Left cardiac atrium (tissue), 4 donors: ENCODE data around the gene ZNRF4. TPM values are rescaled to one million over a fixed set of nuclear protein-coding genes. Genes with fewer than 3 reads are reported as not detected.
"Not testable (repeated sequence)": the region's sequence is repeated elsewhere in the genome, so short reads cannot be mapped to it uniquely, and the experiment has no call there.

Experiments
- ATAC-seq, 2 donors: fragments of 200-7000 bp; cut with Tn5 transposase; one replicate each; pipeline ENCODE4 v1.9.1; 2020; ENCODE audit warnings: mild to moderate bottlenecking in 2 of 2, moderate library complexity in 2 of 2
- DNase-seq: peaks from one replicate; pipeline ENCODE4 v3.0.0-alpha.2; 2020
- intact Hi-C, 2 donors: fragments of 100-400 bp; cut with DNase I; formaldehyde crosslinking; loops; one replicate each; pipeline versions ENCODE4 v1.14.1 to v1.15.1; 2022 to 2023
- total RNA-seq, 2 donors: library from RNA; stranded (reverse); fragmentation: NEBNext Ultra II Directional; extraction: Animal tissue kit (Norgen Biotek cat#: 25700); gene quantifications; one replicate each; pipeline ENCODE4 v1.2.1, GENCODE V29; 2021
- donor health status: DM: no; HTN: yes; CAD: no.
- donor health status: DM: no; HTN: yes; CAD: no; lungs with severe emphysema.
- donor health status: DM: yes; HTN: yes; CAD: no.
- donor health status: Dilated cardiomyopathy.

ZNRF4 gene
- total RNA-seq, 2 donors from 2014 or later: not detected

- intact Hi-C loops, DNase-seq, ATAC-seq: not testable (repeated sequence)
Observed at GRCh38 chr19:5438756-5439155, 16.5 kb upstream of the ZNRF4 start.

- intact Hi-C loops: no loop called here
- DNase-seq (no peak), ATAC-seq (no peak)
Observed at GRCh38 chr19:5439452-5439851, 15.8 kb upstream of the ZNRF4 start.

DNA sequence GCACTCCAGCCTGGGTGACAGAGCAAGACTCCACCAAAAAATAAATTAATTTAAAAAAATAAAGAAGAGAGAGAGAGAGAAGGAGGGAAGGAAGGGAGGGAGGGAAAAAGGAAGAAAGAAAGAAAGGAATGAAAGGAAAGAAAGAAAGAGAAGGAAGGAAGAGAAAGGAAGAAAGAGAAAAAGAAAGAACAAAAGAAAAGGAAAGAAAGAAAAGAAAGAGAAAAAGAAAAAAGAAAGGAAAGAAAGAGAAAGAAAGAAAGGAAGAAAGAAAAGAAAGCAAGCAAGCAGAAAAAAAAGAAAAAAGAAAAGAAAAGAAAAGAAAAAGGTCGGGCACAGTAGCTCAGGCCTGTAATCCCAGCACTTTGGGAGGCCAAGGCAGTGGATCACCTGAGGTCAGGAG, 14.9 kb upstream of the ZNRF4 start:
- no peak for ATAC-seq
- no peak for DNase-seq
- intact Hi-C loops: no loop called here

GRCh38 chr19:5443723-5444122, 11.5 kb upstream of the ZNRF4 start:
- intact Hi-C loops: no loop called here
- ATAC-seq (no peak), DNase-seq (no peak)

DNA sequence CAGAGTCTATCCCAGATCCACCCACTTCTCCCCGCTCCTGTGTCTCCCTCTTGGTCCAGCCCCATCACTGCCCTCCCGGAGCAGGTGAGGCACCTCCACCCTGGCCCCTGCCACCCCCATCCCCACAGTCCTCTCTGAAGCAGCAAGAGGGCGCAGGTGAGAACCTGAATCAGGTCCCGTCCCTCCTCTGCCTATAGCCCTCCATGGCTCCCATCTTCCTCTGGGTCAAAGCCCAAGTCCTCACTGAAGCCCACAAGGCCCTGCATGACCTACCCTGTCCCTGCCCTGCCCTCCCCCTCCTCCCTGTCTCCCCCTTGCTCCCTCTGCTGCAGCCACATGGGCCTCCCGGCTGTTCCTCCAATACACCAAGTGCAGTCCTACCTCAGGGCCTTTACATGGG, 10.8 kb upstream of the ZNRF4 start:
- DNase-seq (no peak), ATAC-seq (no peak)
- intact Hi-C loops: no loop called here

DNA sequence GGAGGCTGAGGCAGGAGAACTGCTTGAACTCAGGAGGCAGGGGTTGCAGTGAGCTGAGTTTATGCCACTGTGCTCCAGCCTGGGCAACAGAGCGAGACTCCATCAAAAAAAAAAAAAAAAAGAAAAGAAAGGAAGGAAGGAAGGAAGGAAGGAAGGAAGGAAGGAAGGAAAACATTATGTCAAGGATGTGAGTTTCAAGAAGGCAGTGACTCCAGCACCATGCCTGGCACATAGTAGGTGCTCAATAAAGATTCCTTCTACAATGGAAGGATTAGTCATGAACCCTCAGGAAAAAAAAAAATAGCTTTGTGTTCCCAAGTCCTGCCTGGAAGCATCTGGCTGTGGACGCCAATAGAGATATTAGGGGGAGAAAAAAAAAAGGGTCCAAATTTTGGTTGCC, 10.1 kb upstream of the ZNRF4 start:
- ATAC-seq (no peak), DNase-seq (no peak)
- intact Hi-C loops: no loop called here

GRCh38 chr19:5445561-5446055, 9.6 kb upstream of the ZNRF4 start:
- ATAC-seq: peak in 1 of 2 donors; percentile 38
- intact Hi-C loops: no loop called here
- no peak for DNase-seq

- ATAC-seq: no peak
- no peak for DNase-seq
- intact Hi-C loops: no loop called here
Observed at GRCh38 chr19:5447700-5448311, 7.4 kb upstream of the ZNRF4 start.

GRCh38 chr19:5448374-5448773, 6.8 kb upstream of the ZNRF4 start:
- intact Hi-C loops: no loop called here
- DNase-seq (no peak), ATAC-seq (no peak)

- DNase-seq (no peak), ATAC-seq (no peak)
- intact Hi-C loops: no loop called here
Observed at GRCh38 chr19:5450482-5451126, 4.6 kb upstream of the ZNRF4 start.

DNA sequence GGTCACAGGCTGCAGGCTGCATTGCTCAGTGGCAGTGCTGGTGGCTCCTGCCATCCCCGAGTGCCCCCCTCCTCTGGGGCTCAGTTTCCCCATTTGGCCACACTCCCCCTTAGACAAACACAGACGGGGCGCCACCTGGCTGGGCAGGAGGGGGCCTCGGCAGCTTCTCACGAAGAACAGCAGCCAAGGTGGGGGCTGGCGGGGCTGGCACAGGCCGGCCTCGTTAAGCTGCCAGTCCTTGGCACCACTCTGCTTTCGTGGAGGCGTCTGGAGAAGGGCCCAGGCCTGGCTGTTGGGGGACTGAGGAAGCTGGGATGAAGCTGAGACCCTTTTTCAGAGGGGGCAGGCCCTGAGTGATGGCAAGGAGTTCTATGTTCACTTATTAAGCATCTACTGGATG, 3.7 kb upstream of the ZNRF4 start:
- no peak for ATAC-seq

DNA sequence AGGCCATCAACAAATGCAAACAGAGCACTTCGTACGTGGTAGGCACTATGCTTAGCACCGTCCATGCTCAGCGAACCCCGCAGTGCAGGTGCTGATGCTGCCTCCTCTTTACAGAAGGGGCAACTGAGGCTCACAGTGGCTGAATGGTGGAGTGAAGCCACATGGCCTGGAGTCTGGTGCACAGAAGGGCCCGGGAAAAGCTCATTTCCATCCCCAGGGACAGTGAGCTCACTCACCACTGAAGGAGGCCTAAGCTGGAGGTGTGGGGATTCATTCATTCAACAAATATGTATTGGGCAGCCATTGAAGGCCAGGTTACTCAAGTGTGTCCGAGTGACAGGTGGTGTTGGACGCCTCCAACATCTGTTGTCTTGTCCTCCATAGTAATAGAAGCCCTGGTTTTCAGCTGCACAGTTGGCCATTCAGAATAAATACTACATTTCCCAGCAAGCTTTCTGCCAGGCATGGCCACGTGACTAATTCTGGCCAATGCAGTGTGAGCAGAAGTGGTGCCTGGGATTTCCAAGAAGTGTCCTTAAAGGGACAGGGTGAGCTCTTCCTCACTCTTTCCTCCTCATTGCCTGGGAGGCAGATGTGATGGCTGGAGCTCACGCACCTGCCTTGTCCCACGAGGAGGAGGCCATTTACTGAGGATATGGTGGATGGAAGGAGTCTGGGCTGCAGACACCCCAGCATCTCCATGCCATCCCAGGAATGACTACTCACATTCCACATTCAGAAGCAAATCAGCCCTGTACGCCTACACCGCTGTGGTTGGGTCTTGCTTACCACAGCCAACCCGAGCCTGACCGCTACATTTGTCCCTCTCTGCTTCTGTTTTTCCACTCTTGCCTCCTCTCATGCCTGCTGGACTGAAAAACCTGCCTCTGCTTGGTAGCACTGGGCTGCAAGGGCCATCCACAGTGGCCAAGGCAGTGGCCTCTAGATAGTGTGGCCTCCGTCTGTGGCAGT, 2.3 kb upstream of the ZNRF4 start:
- no peak for ATAC-seq

More for the DNA sequence above, 3.7 kb upstream of the ZNRF4 start:
- no peak for DNase-seq
- intact Hi-C loops: no loop called here

DNA sequence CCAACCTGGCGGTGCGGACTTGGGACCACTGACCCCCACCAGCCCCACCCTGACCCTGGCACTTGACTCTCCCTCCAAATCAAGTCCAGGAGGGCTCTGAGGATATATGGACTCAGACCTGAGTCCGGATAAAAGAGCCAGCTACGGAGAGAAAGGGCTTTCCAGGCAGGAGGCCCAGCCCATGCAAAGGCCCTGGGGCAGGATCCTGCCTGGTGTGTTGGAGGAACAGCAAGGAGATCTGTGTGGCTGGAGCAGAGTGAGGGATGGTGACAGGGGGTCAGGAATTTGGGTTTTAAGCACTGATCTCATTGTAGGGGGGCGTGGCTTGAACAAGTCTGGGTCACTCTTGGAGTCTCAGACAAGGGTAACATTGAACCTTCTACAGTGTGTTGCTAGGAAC, 474 bp upstream of the ZNRF4 start:
- intact Hi-C loops: no loop called here
- DNase-seq (no peak), ATAC-seq (no peak)

More for the DNA sequence above, 2.3 kb upstream of the ZNRF4 start:
- DNase-seq: no peak
- intact Hi-C loops: no loop called here

DNA sequence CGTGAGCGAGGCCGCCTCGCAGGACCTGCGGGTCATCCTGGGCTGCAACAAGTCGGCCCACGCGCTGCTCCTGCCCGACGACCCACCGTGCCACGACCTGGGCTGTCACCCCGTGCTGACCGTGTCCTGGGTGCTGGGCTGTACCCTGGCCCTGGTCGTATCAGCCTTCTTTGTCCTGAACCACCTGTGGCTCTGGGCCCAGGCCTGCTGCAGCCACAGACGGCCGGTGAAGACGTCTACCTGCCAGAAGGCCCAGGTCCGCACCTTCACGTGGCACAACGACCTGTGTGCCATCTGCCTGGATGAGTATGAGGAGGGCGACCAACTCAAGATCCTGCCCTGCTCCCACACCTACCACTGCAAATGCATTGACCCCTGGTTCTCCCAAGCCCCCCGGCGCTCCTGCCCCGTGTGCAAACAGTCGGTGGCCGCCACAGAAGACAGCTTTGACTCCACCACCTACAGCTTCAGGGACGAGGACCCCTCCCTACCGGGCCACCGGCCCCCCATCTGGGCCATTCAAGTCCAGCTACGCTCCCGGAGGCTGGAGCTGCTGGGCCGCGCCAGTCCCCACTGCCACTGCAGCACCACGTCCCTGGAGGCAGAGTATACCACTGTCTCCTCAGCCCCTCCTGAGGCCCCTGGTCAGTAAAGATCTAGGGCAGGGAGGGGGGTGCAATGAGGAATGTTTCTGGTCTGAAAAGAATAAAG, 1.1 kb downstream of the ZNRF4 start:
- intact Hi-C loops: no loop called here
- ATAC-seq: no peak

GRCh38 chr19:5456841-5457200, 1.6 kb downstream of the ZNRF4 start:
- ATAC-seq (no peak), DNase-seq (no peak)
- intact Hi-C loops: no loop called here

More for the DNA sequence above, 1.1 kb downstream of the ZNRF4 start:
- DNase-seq: no peak

GRCh38 chr19:5457709-5458108, 2.5 kb downstream of the ZNRF4 start:
- ATAC-seq (no peak), DNase-seq (no peak)
- intact Hi-C loops: no loop called here

DNA sequence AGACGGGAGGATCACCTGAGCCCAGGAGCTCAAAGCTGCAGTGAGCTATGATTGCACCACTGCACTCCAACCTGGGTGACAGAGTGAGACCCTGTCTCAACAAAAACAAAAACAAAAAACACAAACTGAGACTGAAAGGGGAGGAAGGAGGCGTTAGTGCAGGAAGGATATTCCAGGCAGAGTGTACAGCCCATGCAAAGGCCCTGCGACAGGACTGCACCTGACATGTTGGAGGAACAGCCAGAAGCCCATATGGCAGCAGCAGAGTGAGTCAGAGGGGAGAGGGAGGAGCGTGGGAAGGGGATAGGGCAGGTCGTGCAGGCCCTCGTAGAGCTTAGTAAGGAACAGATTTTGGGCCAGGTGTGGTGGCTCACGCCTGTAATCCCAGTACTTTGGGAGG, 3.2 kb downstream of the ZNRF4 start:
- no peak for ATAC-seq
- intact Hi-C loops: no loop called here
- no peak for DNase-seq

- DNase-seq: no peak
- intact Hi-C loops: no loop called here
- no peak for ATAC-seq
Observed at GRCh38 chr19:5459360-5459759, 4.1 kb downstream of the ZNRF4 start.

DNA sequence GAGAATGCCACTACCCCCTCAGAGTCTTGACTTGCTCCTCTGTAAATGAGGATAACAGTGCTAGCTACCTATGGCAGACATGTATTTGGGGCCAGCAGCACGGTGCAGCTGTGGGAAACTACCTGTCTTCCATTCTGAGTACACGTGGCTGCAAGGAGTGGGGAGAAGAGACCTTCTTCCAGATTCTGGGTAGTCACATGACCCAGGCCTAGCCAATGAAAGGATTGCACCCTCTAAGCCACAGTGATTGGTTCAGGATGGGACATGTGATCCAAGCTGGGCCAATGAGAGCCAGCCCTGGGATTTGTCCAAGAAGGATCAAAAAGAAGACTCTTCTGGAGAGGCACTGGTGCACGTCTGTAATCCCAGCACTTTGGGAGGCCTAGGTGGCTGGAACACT, 5.5 kb downstream of the ZNRF4 start:
- intact Hi-C loops: no loop called here
- DNase-seq (no peak), ATAC-seq (no peak)
